ENCODE measurements around the gene OFD1.

The OFD1 gene

DNA sequence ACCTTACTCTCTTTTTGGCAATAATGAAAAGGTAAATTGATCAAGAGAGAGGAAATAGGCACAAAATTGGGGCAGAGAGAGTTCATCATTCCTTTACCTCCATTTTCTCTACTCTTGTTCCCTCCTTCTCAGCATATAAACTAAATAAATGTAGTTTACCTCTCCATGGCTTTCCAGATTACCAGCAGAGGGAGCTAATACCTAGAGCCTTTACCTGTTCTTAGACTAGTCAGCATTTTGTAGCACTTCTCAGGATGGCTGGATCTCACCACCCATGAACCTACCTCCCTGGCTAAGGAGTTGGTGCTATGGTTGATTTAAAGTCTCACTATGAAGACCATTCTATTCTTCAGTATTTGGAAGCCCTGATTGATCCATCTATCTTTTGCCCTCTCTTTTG lies 15.7 kb downstream of the OFD1 start:
- DNase-seq (ENCODE audit: extremely low spot score, insufficient read length, low read depth): no peak
- FAIRE-seq: peak; percentile 91

DNA sequence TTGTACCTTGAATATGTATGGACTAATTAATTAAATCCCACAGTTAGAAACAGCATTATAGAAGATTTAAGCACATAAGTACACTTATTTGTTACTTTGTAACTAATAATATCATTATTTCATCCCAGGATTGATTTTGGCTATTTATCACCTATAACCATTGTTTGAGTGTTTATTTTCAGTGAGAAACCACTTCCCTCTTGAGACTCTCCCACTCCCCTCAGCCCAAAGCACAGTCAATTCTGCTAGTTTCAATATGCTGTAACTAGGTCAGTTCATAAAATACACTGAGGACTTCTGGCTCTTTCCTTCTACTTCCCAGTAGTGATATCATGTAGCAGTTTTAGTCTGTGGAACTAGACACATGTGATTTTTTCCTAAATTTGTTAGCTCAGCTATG lies 16.3 kb downstream of the OFD1 start:
- DNase-seq (ENCODE audit: extremely low spot score, insufficient read length, low read depth) (no peak), FAIRE-seq (no peak)

- FAIRE-seq: no peak
- DNase-seq (ENCODE audit: extremely low spot score, insufficient read length, low read depth): no peak
Measured at GRCh38 chrX:13752141-13752540, 17.6 kb downstream of the OFD1 start.

- no peak for DNase-seq (ENCODE audit: extremely low spot score, insufficient read length, low read depth)
- peak; percentile 97 for FAIRE-seq
Measured at GRCh38 chrX:13752646-13753045, 18.1 kb downstream of the OFD1 start.

GRCh38 chrX:13754765-13755164 lies 20.2 kb downstream of the OFD1 start:
- DNase-seq (ENCODE audit: extremely low spot score, insufficient read length, low read depth): no peak
- no peak for FAIRE-seq

- FAIRE-seq (peak; percentile 97), DNase-seq (ENCODE audit: extremely low spot score, insufficient read length, low read depth) (no peak)
Measured at GRCh38 chrX:13755254-13755653, 20.7 kb downstream of the OFD1 start.

DNA sequence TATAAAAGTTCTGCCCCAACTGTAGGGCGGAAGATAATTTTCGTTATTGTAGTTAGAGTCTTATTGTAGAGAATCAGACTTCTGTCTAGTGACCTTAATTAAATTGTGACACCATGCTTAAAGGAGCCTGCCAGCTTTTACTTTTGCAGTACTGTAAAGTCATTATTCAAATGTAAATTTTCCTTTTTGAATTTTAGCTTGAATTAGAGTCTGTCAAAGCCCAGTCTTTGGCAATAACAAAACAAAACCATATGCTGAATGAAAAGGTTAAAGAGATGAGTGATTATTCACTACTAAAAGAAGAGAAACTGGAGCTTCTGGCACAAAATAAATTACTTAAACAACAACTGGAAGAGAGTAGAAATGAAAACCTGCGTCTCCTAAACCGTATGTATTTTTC lies 21.8 kb downstream of the OFD1 start:
- DNase-seq (ENCODE audit: extremely low spot score, insufficient read length, low read depth) (no peak), FAIRE-seq (no peak)

- DNase-seq (ENCODE audit: extremely low spot score, insufficient read length, low read depth): no peak
- FAIRE-seq: peak; percentile 97
Measured at GRCh38 chrX:13759152-13759718, 24.7 kb downstream of the OFD1 start.

- no peak for FAIRE-seq
- no peak for DNase-seq (ENCODE audit: extremely low spot score, insufficient read length, low read depth)
Measured at GRCh38 chrX:13760426-13760825, 25.9 kb downstream of the OFD1 start.

GRCh38 chrX:13761606-13762414 lies 27.3 kb downstream of the OFD1 start:
- peak; percentile 92 for FAIRE-seq
- DNase-seq (ENCODE audit: extremely low spot score, insufficient read length, low read depth): no peak

DNA sequence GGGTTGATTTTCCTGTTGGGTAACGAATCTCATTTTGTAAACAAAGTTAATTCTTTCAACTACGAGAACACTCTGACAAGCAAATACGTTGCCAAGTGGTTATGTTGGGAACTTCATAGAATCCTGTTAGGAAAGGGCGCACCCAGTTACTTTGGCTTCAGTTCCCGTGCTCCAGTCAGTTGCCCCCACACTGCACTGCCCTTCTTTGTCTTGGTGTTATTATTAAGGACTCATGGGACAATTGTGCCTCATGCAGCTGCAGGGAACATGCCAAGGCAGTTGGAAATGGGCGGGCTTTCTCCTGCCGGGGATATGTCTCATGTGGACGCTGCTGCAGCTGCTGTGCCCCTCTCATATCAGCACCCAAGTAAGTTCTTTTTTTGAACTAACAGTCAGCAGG lies 28.9 kb downstream of the OFD1 start:
- FAIRE-seq: no peak
- DNase-seq (ENCODE audit: extremely low spot score, insufficient read length, low read depth): no peak

DNA sequence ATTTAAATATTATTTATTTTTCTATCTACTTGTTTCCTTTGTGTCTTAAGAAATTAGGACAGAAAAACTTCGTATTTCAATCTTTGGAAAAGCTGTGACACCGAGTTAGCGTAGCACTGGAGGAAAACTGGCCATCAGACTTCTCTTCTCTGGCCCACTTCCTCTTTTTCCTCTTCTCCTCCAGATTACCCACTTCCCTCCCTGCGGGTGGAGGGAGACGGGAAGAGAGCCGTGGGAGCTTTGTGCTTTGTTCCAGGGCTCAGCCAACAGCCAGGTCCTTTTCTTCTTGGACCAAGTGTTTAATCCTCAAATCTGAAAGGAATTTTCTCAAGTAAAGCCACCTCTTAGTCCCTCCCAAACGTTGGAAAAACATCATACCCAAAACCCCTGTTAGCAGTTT lies 29.7 kb downstream of the OFD1 start:
- FAIRE-seq: no peak

DNA sequence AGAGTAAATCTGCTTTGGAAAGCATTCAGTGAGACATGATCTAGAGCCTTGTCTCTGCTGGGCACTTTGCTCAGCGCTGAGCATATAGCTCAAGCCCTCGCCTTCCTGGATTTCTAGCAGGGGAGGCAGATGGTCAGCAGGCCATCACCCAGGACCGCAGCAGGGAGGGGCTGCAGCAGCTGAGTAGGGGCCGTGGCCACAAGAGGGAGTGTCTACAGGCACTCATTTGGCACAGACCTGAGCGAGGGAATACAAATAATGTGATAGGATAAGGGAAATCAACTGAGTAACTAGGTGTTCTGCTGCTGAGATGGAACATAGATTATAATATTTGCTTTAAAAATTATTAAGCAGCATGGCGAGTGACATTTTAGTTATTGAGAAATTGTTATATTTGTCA lies 30.2 kb downstream of the OFD1 start:
- FAIRE-seq: no peak

More for the DNA sequence above, 29.7 kb downstream of the OFD1 start:
- DNase-seq (ENCODE audit: extremely low spot score, insufficient read length, low read depth): no peak

GRCh38 chrX:13768939-13769338 lies 34.4 kb downstream of the OFD1 start:
- FAIRE-seq (peak; percentile 66), DNase-seq (ENCODE audit: extremely low spot score, insufficient read length, low read depth) (no peak)

More for the DNA sequence above, 30.2 kb downstream of the OFD1 start:
- no peak for DNase-seq (ENCODE audit: extremely low spot score, insufficient read length, low read depth)

DNA sequence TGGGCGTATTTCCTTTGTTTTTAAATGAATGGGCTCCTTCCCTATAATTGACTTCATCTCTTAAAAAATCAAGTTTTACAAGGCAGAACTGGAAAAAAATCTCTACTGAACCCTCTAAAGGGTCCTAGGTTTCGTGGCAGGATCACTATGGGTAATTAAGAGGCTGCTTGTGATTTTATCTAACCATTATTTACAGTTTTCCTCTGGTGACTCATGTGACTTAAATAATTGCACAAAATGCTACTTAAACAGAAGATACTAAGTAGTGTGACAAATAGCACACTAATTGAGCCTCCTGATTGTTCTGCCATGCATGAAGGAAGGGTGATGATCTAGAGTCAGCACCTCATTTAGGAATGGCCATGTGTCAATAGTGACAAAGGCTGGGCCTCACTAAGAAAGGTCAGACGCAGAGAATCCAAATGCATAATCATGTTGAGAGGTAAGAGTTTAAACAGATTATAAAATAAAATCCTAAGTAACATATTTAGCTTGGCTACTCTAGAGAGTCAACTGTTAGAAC lies 35.5 kb downstream of the OFD1 start:
- DNase-seq (ENCODE audit: extremely low spot score, insufficient read length, low read depth): no peak
- FAIRE-seq: no peak

- FAIRE-seq (peak; percentile 59), DNase-seq (ENCODE audit: extremely low spot score, insufficient read length, low read depth) (no peak)
Measured at GRCh38 chrX:13774696-13775095, 40.1 kb downstream of the OFD1 start.

DNA sequence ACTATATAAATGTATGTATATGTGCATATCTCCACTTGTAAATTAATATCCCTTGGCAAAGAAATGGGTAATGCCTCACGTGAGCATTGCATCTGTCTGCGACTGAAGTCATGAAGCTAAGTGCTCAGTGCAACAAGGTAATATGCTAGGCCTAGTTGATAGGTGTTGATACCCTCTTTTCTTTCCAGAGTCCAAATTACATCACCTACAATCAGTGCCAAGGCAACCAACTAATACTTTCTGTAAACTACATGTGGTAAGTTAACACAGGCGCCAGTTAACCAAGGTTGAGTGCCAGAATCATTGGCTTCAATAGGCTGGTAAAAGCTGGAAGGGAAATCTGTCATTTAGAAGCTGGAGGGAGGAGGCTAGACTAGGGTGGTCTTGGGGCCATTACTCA lies 41.3 kb downstream of the OFD1 start:
- no peak for DNase-seq (ENCODE audit: extremely low spot score, insufficient read length, low read depth)
- no peak for FAIRE-seq

DNA sequence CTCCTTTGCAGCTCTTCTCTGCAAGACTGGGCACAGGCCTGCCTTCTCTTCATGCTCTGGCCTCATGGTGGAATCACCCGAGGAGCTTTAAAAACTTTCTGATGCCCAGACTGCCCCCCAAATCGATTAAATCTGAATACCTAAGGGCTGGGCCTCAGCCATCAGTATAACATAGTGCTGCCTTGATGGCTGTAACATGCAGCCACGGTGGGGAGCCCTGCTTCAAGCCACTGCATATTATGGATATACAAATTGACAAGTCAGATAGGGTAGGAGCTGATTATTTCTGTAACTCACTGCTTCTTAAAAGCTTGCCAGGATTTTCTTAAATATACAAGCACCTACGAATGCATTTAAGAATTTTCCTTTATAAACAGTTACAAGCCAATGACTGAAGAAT lies 41.8 kb downstream of the OFD1 start:
- DNase-seq (ENCODE audit: extremely low spot score, insufficient read length, low read depth) (no peak), FAIRE-seq (no peak)

GRCh38 chrX:13778916-13779315 lies 44.4 kb downstream of the OFD1 start:
- DNase-seq (ENCODE audit: extremely low spot score, insufficient read length, low read depth) (no peak), FAIRE-seq (peak; percentile 46)

DNA sequence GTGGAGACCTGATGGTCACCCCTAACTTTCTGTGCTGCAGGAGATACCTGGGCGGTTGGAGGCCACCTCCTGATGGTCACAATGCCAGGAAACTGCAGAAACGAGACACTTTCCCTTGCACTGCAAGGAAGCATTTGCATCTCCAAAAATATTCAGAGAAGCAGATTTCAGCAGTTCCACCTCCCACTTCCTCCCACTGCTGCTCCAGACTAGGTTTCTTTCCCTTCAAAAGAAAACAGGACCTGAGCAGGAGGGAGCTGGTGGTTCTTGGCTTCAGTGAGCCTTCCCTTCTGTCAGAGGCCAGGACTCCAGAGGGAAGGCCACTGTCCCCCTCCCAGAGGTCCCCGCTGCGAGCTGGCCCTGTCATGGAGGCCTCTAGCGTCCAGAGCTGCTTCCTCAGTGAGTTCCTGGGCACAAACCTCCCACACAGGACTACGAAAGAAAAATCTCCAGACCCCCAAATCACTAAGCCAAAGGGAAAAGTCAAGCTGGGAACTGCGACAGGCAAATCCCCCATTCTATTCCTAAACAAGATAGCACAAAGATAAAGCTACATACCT lies 46.4 kb downstream of the OFD1 start:
- no peak for DNase-seq (ENCODE audit: extremely low spot score, insufficient read length, low read depth)
- no peak for FAIRE-seq

DNA sequence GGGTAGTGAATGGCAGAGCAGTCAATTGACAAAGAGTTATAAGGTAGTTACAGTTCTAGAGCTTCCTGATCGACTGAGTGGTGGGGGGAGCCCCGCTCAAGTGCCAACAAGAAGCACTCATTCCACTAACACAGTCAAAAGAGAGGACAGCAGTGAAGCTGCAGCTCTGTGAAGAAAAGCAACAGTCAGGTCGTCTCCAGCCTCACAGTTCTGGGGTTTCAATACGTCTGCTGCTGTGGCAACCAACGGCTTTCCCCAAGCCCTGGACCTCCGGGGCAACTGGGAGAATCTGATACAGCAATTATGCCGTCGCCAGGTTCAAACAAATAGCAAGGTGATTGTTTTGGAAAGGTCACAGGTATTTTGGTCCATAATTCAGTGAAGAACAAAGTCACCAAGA lies 51.5 kb downstream of the OFD1 start:
- no peak for FAIRE-seq

More for the DNA sequence above, 51.5 kb downstream of the OFD1 start:
- no peak for DNase-seq (ENCODE audit: extremely low spot score, insufficient read length, low read depth)

Measured in GM18507 (cell line).